Loucy (cell line): Measurements from ENCODE around the gene TRERF1.

ENCODE experiments used
- CTCF ChIP-seq: fragments of 200-600 bp; sonication (generic); conservative IDR thresholded peaks from 2 replicates; pipeline ENCODE4 v1.5.1; 2014; ENCODE audit warnings: mild to moderate bottlenecking, antibody characterized with exemption, low read length
- EZH2phosphoT487 ChIP-seq: fragments of 200-600 bp; IDR thresholded peaks from 2 replicates; pipeline ENCODE4 v1.6.1; 2018; ENCODE audit warnings: antibody characterized with exemption, mild to moderate bottlenecking, moderate library complexity, borderline replicate concordance

GRCh38 chr6:42429836-42430235, 21.9 kb downstream of the TRERF1 start:
- TF ChIP-seq CTCF (no peak), EZH2phosphoT487 (no peak)
